GM19324 (cell line): ENCODE measurements around the gene ARL6IP6.
"Not testable (repeated sequence)": the region's sequence is repeated elsewhere in the genome, so short reads cannot be mapped to it uniquely, and the experiment has no call there.

Source experiments
- ATAC-seq: cut with Tn5 transposase; IDR thresholded peaks from one replicate; pipeline ENCODE4 v1.9.1; 2021; ENCODE audit warnings: mild to moderate bottlenecking, moderate library complexity; ENCODE audit not compliant: unreplicated experiment, low FRiP score

The ARL6IP6 gene

GRCh38 chr2:152720794-152721193 is 2.4 kb downstream of the ARL6IP6 start:
- no peak for ATAC-seq

- ATAC-seq = not testable (repeated sequence)
Measured at GRCh38 chr2:152722639-152723038, 4.2 kb downstream of the ARL6IP6 start.

- ATAC-seq = no peak
Measured at GRCh38 chr2:152723918-152724317, 5.5 kb downstream of the ARL6IP6 start.

DNA sequence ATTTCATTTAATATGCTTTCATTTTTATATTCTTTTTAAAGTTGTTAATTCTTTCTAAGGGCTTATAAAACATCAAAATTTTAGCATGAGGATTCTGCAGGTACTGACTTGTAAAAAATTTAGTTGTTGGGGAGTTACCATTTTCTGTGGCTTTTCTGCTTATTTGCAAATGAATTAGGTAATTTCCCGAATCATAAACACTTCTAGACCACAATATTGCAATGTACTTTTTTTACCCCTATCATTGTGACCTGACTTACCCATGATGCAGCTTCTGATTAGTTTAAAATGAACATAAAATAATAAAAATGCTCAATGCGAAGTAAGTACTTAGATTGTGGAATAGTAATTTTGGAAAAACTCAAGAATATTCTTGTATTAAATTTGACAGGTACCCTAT is 11.4 kb downstream of the ARL6IP6 start:
- no peak for ATAC-seq

DNA sequence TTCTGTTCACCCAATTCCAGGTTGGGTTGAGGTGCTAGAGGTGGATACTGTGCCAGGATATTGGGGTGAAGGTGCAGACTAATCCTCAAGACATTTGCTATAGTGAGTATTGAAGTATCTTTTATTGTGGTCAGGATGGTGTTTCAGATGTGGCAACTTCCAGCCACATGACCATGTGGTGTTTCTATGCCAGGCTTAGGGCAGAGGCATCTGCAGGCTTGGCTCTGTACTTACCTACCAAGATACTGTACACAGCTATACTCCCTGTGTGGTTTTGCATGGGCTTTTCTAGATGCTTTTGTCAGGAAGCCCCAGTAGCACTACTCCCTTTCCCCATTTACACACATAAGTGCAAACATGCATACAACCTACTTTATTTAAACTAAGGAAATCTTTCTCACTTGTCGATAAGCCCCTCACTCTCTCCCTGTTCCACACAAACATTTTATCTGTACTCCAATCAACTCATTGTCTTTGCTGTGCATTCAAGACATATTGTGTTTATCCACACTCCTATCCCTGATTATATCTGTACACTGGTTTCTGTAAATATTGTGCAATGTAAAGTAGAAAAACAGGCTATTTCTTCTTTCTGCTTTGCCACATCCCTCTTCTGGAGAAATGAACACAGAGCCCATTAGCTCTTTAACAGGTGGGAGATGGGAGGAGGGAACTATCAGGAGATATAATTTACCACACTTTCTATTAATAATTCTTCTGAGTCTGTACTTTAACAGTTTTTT is 12.3 kb downstream of the ARL6IP6 start:
- ATAC-seq = peak; percentile 72

- not testable (repeated sequence) for ATAC-seq
Measured at GRCh38 chr2:152737509-152737908, 19.1 kb downstream of the ARL6IP6 start.

GRCh38 chr2:152738438-152738837 is 20.0 kb downstream of the ARL6IP6 start:
- ATAC-seq = no peak

- not testable (repeated sequence) for ATAC-seq
Measured at GRCh38 chr2:152739705-152740104, 21.3 kb downstream of the ARL6IP6 start.

GRCh38 chr2:152740743-152741328 is 22.4 kb downstream of the ARL6IP6 start:
- ATAC-seq = peak; percentile 72

DNA sequence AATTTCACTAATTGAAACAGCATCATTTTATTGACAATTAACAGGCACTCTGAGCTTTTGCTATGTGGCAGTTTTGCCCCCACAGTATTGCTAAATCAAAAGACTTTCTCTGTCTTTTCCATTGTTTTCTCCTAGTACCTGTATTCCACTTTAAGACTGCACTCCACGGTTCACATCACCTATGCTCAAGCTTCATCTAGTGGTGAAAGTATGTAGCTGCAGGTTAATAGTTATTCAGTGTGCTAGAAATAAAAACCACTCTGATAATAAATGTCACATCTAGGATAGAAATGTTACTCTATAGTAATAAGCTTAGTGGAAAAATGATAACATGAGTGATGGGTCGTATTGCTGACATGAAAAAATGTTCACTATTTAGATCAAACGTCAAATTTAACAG is 24.6 kb downstream of the ARL6IP6 start:
- no peak for ATAC-seq

DNA sequence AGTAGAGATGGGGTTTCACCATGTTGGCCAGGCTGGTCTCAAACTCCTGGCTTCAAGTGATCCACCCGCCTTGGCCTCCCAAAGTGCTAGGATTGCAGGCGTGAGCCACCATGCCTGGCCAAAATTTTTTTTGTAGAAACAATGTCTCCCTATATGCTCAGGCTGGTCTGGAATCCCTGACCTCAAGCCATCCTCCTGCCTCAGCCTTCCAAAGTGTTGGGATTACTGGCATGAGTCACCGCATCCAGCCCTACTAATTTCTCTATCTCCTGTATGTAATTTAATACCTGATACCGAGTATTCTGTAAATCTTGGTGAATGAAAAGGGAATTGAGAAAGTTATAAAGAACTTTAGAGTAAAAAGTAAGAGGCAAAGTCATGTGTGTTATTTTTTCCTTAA is 29.3 kb downstream of the ARL6IP6 start:
- not testable (repeated sequence) for ATAC-seq

DNA sequence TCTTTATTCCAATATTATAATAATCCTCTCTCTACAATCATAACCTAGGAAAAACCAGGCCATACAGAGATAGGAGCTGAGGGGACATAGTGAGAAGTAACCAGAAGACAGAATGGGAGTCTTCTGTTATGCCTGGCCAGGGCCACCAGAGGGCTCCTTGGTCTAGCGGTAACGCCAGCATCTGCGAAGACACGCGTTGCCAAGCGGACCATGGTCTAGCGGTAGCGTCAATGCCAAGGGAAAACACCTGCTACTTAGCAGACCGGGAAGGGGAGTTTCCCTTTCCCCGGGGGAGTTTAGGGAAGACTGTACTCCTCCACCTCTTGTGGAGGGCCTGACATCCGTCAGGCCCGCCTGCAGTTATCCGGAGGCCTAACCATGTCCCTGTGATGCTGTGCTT is 36.6 kb downstream of the ARL6IP6 start:
- ATAC-seq = no peak

- ATAC-seq = no peak
Measured at GRCh38 chr2:152759290-152760072, 41.1 kb downstream of the ARL6IP6 start.

DNA sequence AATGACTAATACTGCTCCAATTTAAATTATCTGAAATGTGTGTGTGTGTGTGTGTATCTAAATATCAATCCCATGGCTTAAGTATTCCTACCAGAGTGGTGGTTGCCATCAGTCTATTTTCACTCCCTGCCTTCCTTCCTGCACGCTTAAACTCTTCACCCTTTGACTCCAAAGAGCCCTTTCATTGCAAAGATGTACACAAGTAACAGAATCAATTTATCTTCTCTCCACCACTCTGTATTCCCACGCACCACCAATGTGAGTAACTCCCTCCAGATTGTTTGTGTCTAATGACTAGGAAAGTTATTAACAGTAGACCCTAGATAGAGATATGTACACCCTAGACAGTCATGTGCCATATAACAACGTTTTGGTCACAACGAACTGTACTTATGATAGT is 42.8 kb downstream of the ARL6IP6 start:
- no peak for ATAC-seq

DNA sequence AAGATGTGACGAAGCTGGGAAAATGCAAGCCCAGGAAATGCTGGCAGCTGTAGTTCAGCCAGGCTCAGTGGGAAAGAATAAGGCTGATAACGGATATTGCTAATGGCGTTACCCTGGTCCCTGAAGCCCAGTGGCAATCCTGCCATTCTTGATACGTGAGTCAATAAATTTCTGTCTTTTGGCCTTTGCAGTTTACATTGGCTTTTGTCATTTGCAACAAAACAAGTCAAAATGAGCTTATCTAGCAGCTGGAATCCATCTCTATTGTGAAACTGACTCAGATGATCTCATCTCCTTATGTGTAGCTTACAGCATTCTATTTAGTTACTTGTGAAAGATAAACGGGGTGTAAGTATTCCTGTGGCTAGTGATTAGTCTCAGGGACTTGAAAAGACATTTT is 43.8 kb downstream of the ARL6IP6 start:
- no peak for ATAC-seq

GRCh38 chr2:152763208-152763607 is 44.8 kb downstream of the ARL6IP6 start:
- not testable (repeated sequence) for ATAC-seq

DNA sequence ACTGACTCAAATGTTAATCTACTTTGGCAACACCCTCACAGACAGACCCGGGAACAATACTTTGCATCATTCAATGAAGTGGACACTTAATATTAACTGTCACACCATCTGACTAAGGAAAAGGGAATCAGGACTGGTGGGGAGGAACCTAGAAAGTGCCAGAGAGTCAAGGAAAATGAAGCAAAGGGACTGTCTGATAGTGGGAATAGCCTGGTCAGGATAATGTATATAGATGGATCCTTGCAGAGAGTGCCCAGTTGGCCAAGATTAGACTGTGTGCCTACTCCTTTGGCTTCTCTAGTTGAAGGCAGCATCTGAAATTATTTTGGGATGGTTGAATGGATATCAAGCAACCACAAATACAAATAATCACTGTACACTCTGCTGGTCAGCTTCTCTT is 45.2 kb downstream of the ARL6IP6 start:
- ATAC-seq = no peak

- ATAC-seq = no peak
Measured at GRCh38 chr2:152766928-152767327, 48.5 kb downstream of the ARL6IP6 start.

GRCh38 chr2:152781175-152781574 is 62.8 kb downstream of the ARL6IP6 start:
- ATAC-seq = no peak

DNA sequence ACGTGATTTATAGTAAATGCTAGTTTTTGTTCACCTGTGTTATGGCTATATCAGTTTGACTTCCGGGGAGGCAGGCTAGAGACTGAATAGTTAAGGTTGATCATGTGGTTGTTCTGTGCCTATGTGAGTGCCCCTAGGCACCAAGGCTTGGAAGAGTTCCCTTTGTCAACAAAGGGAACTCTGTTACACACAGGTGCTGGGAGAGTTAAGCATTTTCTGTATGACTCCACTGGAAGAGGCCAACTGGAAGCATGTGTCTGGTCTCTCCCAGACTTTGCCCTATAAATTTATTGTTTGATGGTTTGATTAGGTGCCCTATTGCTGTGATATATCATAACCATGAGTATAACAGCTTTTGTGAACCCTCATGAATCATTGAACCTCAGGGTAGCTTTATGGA is 63.8 kb downstream of the ARL6IP6 start:
- ATAC-seq = no peak

- ATAC-seq = no peak
Measured at GRCh38 chr2:152790883-152791282, 72.5 kb downstream of the ARL6IP6 start.
